ENCODE measurements around the gene STON2. TPM values are rescaled to one million over a fixed set of nuclear protein-coding genes. Genes with fewer than 3 reads are reported as not detected.

STON2 gene
- total RNA-seq, 1 donor, result 3.3 TPM

DNA sequence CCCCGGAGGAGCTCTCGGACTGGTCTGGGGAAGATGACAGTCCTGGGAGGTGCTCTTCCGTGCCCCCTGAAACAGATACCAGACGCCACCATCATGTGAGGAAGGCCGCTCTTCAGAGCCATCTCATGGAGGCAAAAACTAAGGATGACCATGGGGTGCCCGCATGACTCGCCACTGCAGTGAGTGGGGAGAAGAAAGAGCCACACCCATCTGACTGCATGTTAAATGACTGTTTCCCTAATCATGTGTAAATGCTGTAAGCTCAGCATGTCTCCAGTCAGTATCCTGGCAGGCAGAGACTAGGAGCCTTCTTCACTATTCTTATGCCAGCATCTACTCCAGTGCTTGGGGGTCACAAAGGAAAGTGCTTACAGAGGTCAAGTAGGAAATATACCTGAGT is 4.0 kb downstream of the STON2 start:
- DNase-seq (ENCODE audit: low read depth), result peak; percentile 4
- no peak overlapping the region for H3K4me3 ChIP-seq (ENCODE audit: low read depth, low read length)
- TF ChIP-seq CTCF (IDR thresholded peaks at IDR 0.05; ENCODE audit: insufficient read depth, low read length), result no peak

DNA sequence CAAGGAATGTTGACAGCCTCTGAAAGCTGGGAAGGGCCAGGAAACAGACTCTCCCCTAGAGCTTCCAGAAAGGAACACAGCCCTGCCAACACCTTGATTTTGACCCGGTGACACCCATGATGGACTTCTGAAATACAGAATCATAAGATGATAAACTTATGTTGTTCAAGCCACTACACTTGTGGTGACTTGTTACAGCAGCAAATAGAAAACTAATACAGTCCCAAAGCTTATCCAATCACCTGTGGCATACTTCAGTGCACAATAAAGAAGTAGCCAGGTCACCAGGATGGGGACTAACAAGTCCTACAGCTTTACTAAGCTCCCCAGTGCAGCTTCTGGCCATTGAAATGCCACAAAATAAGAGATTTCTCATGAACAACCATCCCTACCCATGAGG is 5.4 kb downstream of the STON2 start:
- no peak for DNase-seq (ENCODE audit: low read depth)
- no peak overlapping the region for H3K4me3 ChIP-seq (ENCODE audit: low read depth, low read length)
- TF ChIP-seq CTCF (IDR thresholded peaks at IDR 0.05; ENCODE audit: insufficient read depth, low read length), result no peak

- no peak for TF ChIP-seq CTCF (IDR thresholded peaks at IDR 0.05; ENCODE audit: insufficient read depth, low read length)
- DNase-seq (ENCODE audit: low read depth), result no peak
- no peak overlapping the region for H3K4me3 ChIP-seq (ENCODE audit: low read depth, low read length)
Observed at GRCh38 chr14:81392976-81393643, 7.0 kb downstream of the STON2 start.

GRCh38 chr14:81392052-81392451 is 8.1 kb downstream of the STON2 start:
- no peak for DNase-seq (ENCODE audit: low read depth)
- no peak for TF ChIP-seq CTCF (IDR thresholded peaks at IDR 0.05; ENCODE audit: insufficient read depth, low read length)
- no peak overlapping the region for H3K4me3 ChIP-seq (ENCODE audit: low read depth, low read length)

GRCh38 chr14:81390696-81391095 is 9.4 kb downstream of the STON2 start:
- DNase-seq (ENCODE audit: low read depth), result no peak
- no peak overlapping the region for H3K4me3 ChIP-seq (ENCODE audit: low read depth, low read length)
- TF ChIP-seq CTCF (IDR thresholded peaks at IDR 0.05; ENCODE audit: insufficient read depth, low read length), result no peak

- H3K4me3 ChIP-seq (ENCODE audit: low read depth, low read length), result no peak overlapping the region
- TF ChIP-seq CTCF (IDR thresholded peaks at IDR 0.05; ENCODE audit: insufficient read depth, low read length), result no peak
- DNase-seq (ENCODE audit: low read depth), result no peak
Observed at GRCh38 chr14:81388336-81388735, 11.8 kb downstream of the STON2 start.

DNA sequence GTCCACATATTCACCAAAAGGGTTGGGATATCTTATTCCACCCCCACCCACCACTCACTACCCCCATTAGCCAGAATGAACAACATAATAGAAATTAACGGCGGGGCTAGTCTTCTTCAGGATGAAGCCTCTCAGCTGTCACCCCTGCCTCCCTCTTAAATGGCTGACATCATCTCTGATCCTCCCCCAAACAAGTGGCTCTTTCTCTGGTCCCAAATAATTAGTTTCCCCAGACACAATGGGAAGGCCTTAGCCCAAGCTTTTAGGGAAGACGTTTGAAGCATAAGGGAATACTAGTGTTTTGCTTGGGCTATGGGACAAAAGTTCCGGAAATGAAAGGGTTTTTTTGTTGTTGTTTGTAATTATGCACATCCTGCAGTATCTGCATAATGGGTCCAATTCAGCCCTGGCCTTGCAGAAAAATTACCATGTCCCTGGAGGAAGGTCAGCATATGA is 13.8 kb downstream of the STON2 start:
- no peak overlapping the region for H3K4me3 ChIP-seq (ENCODE audit: low read depth, low read length)
- TF ChIP-seq CTCF (IDR thresholded peaks at IDR 0.05; ENCODE audit: insufficient read depth, low read length), result no peak
- DNase-seq (ENCODE audit: low read depth), result no peak

Data from fibroblast of the aortic adventitia (primary cell).